HG03064 (cell line): ENCODE measurements around the gene TCERG1L.
"Not testable (repeated sequence)": the region's sequence is repeated elsewhere in the genome, so short reads cannot be mapped to it uniquely, and the experiment has no call there.

ENCODE experiments used
- ATAC-seq: cut with Tn5 transposase; IDR thresholded peaks from one replicate; pipeline ENCODE4 v1.9.1; 2021; ENCODE audit warnings: low read depth; ENCODE audit not compliant: unreplicated experiment

The TCERG1L gene, protein sequence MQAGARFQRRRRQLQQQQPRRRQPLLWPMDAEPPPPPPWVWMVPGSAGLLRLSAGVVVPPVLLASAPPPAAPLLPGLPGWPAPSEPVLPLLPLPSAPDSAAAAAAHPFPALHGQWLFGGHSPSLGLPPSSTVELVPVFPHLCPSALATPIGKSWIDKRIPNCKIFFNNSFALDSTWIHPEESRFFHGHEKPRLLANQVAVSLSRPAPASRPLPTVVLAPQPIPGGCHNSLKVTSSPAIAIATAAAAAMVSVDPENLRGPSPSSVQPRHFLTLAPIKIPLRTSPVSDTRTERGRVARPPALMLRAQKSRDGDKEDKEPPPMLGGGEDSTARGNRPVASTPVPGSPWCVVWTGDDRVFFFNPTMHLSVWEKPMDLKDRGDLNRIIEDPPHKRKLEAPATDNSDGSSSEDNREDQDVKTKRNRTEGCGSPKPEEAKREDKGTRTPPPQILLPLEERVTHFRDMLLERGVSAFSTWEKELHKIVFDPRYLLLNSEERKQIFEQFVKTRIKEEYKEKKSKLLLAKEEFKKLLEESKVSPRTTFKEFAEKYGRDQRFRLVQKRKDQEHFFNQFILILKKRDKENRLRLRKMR

DNA sequence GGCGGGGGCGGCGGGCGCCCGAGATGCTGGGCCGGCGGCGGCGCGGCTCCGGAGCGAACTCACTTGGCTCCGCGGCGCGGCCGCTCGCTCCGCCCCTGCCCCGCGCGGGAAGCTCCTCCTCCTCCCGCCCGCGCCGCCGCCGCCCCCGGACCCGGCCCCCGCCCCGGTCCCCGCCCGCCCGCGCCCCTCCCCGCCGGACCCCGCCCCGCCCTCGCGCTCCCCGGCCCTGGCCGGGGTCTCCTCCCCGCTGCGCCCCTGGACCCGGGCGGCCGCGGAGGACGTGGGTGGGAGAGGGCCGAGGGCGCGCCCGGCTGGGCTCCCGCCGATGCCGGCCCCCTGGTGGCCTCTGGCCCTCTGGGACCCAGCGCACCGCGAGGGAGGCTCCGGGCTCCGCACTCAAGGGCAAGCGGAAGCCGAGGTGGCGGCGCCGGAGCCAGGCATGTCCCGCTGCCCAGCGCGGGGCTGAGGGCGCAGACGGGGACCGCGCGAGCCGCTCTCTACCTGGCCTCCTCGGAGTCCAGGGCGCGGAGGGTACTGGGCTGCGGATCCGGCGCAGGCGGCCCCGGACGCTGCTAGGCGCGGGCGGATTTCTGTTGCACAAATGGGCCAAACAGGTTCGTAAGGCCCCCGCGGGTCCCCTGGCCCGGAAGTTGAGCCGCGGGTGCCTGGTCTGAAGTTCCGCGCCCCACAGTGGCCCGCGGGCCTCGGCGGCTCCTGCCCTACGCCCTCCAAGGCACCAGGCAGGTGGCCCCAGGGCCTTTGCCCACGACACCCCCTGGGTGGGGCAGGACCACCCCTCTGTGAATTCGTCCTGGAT lies at the start of gene TCERG1L:
Gene TCERG1L (minus strand): TSS at position 61 of the 817 bp plus-strand sequence. CDS start 86 bp downstream, outside the sequence.
- ATAC-seq = no peak

GRCh38 chr10:131358741-131359442 lies 47.4 kb upstream of the TCERG1L start:
- ATAC-seq = no peak

DNA sequence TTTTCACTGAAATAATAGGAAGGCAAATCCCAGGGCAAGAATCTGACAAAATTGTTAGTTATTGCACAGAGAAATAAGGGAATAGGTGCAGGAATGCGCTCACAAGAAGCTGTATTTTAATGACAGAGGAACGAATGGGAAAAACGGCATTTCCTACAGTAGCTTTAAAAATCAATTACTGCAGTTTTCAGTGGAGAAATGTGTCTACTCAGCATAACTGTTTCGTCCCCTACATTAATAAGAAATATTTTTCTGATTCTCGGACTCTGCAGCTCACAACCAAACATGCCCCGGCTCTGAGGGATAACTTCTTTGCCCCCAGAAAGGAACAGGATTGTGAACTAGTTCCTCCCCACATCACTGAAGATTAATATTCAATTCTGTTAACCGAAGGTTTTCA lies 44.9 kb upstream of the TCERG1L start:
- no peak for ATAC-seq

DNA sequence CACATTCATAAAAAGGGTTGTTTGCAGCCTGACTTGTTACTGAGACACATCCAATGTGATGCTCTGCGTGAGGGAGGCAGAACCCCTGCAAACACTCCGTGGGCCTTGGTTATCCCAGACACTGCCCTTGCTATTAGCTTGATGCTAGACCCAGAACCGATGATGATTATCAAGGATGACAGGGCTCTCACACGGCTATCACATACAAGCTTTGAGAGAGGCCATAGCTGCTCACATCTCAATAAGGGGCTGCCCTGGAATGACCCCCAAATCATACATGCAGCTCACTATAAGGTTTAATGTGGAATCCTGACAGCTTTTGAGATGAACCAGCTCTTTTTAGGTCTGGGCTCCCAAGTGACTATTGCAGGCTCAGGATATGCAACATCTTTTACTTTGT lies 44.4 kb upstream of the TCERG1L start:
- no peak for ATAC-seq

- ATAC-seq = no peak
Observed at GRCh38 chr10:131355056-131355455, 43.5 kb upstream of the TCERG1L start.

GRCh38 chr10:131354380-131354779 lies 42.9 kb upstream of the TCERG1L start:
- no peak for ATAC-seq

GRCh38 chr10:131352765-131353290 lies 41.3 kb upstream of the TCERG1L start:
- ATAC-seq = no peak

GRCh38 chr10:131350660-131351059 lies 39.1 kb upstream of the TCERG1L start:
- ATAC-seq = no peak

DNA sequence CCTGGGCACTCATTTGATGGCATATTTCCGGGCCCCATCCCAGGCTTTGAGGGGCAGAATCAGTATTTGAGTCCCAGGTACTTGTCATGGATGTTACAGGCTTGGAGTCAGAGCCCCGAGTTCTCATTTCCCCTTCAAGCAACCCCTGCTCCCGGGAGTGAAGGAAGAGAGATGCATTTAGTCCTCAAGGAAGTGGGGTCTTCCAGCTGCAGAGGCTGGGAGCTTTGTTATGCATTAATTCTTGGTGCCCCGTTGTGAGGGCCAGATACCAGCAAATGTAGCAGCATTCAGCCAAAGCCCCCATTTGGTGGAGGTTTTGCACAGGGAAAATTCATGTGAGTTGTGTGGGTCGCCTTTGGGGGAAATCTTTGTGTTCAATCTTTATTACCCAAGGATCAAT lies 38.7 kb upstream of the TCERG1L start:
- ATAC-seq = no peak

- ATAC-seq = no peak
Observed at GRCh38 chr10:131346456-131346855, 34.9 kb upstream of the TCERG1L start.

GRCh38 chr10:131345691-131346090 lies 34.2 kb upstream of the TCERG1L start:
- no peak for ATAC-seq

DNA sequence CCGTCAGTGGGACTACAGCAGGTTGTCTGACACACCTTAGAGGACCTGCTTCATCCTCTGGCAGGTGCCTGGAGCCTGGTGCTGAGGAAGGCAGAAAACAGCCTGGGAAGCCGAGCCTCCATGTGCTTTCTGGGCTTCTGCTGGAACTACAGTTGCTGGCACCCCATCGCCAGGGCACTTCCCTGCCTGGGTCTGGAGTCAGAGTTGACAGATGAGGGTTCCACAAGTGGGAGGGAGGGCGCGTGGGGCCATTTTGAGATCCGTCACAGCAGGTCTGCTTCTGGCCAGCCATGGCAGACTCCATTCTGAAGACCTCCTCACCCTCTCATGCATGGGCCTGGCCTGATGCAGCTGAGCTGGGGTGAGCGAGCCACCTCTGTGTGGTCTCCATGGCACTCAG lies 33.2 kb upstream of the TCERG1L start:
- ATAC-seq = no peak

DNA sequence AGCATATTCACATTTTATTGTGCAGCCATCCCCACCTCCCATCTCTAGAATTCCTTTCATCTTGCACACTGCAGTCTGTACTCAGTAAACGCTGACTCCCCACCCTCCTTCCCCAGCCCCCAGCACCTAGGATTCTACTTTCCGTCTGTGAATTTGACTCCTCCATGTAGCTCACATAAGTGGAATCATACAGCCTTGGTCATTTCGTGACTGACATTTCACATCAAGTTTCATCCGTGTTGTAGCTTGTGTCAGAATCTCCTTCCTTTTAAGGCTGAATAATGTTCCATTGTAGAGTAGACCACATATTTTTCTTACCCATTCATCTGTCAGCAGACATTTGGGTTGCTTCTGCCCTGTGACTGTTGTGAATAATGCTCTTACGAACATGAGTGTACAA lies 26.2 kb upstream of the TCERG1L start:
- no peak for ATAC-seq

DNA sequence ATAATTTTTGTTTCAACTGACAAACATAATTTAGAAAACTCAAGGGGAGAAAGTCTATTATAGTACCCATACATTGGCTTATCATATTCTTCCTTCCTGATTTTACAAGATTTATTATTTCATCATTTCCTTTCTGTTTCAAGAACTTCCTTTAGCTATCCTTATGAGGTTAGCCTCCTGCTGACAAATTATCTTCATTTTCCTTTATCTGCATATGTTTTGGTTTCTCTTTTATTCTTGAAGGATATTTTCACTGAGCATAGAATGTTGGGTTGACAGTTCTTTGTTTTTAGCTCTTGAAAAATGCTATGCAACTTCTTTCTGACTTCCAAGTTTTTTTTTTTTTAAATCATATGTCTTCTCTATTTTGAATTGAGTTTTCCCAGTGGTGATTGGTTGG lies 21.3 kb upstream of the TCERG1L start:
- no peak for ATAC-seq

GRCh38 chr10:131323880-131324279 lies 12.4 kb upstream of the TCERG1L start:
- ATAC-seq = no peak

- no peak for ATAC-seq
Observed at GRCh38 chr10:131323025-131323424, 11.5 kb upstream of the TCERG1L start.

- ATAC-seq = not testable (repeated sequence)
Observed at GRCh38 chr10:131322575-131322974, 11.1 kb upstream of the TCERG1L start.

DNA sequence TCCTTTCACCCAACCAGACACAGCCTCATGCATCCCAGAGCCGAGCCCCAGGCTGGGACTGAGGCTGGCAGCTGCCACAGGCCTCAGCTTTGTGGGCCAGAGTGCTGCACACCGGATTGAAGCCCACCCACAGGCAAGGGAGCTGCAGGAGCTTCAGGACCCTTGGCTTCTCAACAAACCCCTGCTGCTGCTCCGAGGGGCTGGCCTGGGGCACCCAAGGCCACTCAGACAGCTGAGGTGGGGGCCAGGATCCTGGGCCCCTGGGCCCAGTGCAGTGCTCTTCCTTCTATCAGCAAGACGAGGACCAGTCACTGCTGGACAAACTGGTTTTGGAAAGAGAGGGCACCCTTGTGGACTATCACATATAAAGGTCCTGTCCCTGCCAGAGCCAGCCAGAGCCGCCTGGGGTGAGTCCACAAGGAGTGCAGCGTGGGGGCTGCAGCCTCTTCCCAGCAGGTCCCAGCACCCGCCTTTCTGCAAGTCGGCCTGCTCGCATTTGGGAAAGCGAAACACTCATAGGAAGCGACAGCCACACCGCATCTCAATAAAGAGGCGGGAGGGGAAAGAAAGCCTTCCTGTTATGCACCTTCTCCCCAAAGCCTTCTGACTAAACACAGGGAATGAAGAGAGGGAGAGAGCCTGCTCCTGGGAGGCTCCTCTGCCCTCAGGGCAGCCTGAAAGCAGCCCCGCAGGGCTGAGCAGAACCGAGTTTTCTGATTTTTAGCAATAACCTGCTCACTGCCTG lies 9.5 kb upstream of the TCERG1L start:
- no peak for ATAC-seq

GRCh38 chr10:131318814-131319213 lies 7.3 kb upstream of the TCERG1L start:
- no peak for ATAC-seq

- no peak for ATAC-seq
Observed at GRCh38 chr10:131318291-131318690, 6.8 kb upstream of the TCERG1L start.
